T47D (cell line): ENCODE data around the gene ODAD2.

Source experiments
- DNase-seq, 2 experiments: peaks; one replicate each; pipeline versions ENCODE4 v3.0.0 to v3.0.0-alpha.2; 2011 to 2012; ENCODE audit warnings: low read depth in 1 of 2, low spot score in 1 of 2
- JUND ChIP-seq: IDR thresholded peaks from 2 replicates; pipeline ENCODE4 v1.6.1; 2012; ENCODE audit warnings: low read depth
- in situ Hi-C: cut with HindIII; loops from 2 replicates; pipeline ENCODE4 v1.10.0; 2016; ENCODE audit warnings: low sequenced_read_pairs, low pct_unique_long_range_greater_than_20kb

ODAD2 gene

DNA sequence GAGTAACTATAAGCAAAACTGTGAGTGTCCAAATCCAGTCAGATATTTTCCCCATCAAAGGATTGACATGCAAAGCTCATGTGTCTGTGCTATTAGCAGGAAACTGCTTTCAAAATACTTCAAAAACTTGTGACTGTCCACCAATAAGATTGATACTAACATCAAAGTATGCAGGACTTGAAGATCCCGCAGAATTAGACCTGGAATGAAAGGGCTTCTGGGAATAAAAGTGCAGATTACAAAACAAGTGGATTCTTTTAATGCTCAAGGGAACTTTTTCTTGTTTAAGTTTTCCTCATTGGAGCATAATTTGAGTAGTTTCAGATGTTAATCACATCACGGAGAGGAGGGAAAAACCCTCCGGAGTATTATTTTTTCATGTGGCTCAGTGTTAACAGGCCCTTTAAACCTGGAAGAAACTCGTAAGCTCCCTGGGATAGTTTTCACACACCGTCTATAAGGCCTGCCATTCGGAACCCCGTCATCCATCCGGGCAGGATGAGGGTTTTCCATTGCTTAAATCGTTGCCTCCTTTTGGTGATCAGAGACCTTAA is 219.3 kb downstream of the ODAD2 start:
- in situ Hi-C loops: no loop called here
- TF ChIP-seq JUND: no peak
- DNase-seq: no peak

- no peak for TF ChIP-seq JUND
- in situ Hi-C loops: no loop called here
- no peak for DNase-seq
These were observed 224.0 kb downstream of the ODAD2 start for GRCh38 chr10:27774831-27775230.

- no peak for TF ChIP-seq JUND
- no peak for DNase-seq
- in situ Hi-C loops: no loop called here
These were observed 227.6 kb downstream of the ODAD2 start for GRCh38 chr10:27771231-27771630.

GRCh38 chr10:27770181-27770580 is 228.7 kb downstream of the ODAD2 start:
- TF ChIP-seq JUND: no peak
- in situ Hi-C loops: no loop called here

More at GRCh38 chr10:27770181-27770580, 228.7 kb downstream of the ODAD2 start:
- no peak for DNase-seq
